Transverse colon (tissue), 4 donors: Measurements from ENCODE around the gene JADE3. TPM values are rescaled to one million over a fixed set of nuclear protein-coding genes. Genes with fewer than 3 reads are reported as not detected.

ENCODE experiments used
- DNase-seq: peaks from one replicate; pipeline ENCODE4 v3.0.0-alpha.2; 2019
- H3K27ac ChIP-seq, 4 donors: fragments of 200-600 bp; sonication (generic); 2 replicates each; pipeline ENCODE4 v1.5.1; 2016 to 2018; ENCODE audit warnings: inconsistent platforms in 4 of 4
- H3K27me3 ChIP-seq: fragments of 200-600 bp; sonication (generic); 2 replicates; pipeline ENCODE4 v1.5.1; 2017; ENCODE audit warnings: inconsistent platforms
- H3K36me3 ChIP-seq, 4 donors: fragments of 200-600 bp; sonication (generic); 2 replicates each; pipeline ENCODE4 v1.5.1; 2017 to 2019; ENCODE audit warnings: inconsistent platforms in 4 of 4
- H3K4me1 ChIP-seq, 4 donors: fragments of 200-600 bp; sonication (generic); 2 replicates each; pipeline ENCODE4 v1.5.1; 2017 to 2020; ENCODE audit warnings: inconsistent platforms in 4 of 4
- H3K4me3 ChIP-seq, 4 donors: fragments of 200-600 bp; sonication (generic); 1 replicate in 1 of 4; 2 replicates in 3 of 4; pipeline versions ENCODE4 v1.5.1 to v1.6.1; 2017 to 2019; ENCODE audit warnings: inconsistent platforms in 4 of 4
- H3K9me3 ChIP-seq, 2 donors: fragments of 200-600 bp; sonication (generic); 2 replicates each; pipeline ENCODE4 v1.5.1; 2017 to 2019; ENCODE audit warnings: inconsistent platforms in 2 of 2
- EP300 ChIP-seq: sonication (generic); formaldehyde crosslinking; IDR thresholded peaks from one replicate; pipeline ENCODE4 v1.6.1; 2017; ENCODE audit warnings: antibody characterized with exemption, low read depth
- POLR2A ChIP-seq: fragments of 450-650 bp; IDR thresholded peaks from one replicate; pipeline ENCODE4 v1.6.1; 2016; ENCODE audit warnings: antibody characterized with exemption, mild to moderate bottlenecking, moderate library complexity
- POLR2AphosphoS5 ChIP-seq, 3 donors: sonication (generic); formaldehyde crosslinking; IDR thresholded peaks; one replicate each; pipeline ENCODE4 v1.6.1; 2016; ENCODE audit warnings: antibody characterized with exemption in 3 of 3
- WGBS, 2 donors: methylation state at CpG; one replicate each; pipeline ENCODE4 v1.1.5; 2018; ENCODE audit warnings: low coverage in 1 of 2; 5-methylcytosine and 5-hydroxymethylcytosine counted together
- in situ Hi-C, 4 donors: fragments of 200-750 bp; cut with MboI; loops; one replicate each; pipeline versions ENCODE4 v1.15.0 to v1.15.1; 2017; ENCODE audit warnings: low sequenced_read_pairs in 3 of 4, low pct_ligation_motif_present in 1 of 4, low pct_unique_long_range_greater_than_20kb in 1 of 4
- intact Hi-C: fragments of 100-400 bp; cut with DNase I; formaldehyde crosslinking; loops from one replicate; pipeline ENCODE4 v1.15.1; 2023; ENCODE audit warnings: low total_unique reads
- total RNA-seq, 4 donors: library from RNA; depleted of rRNA; stranded (reverse); fragments of >200 nt; gene quantifications; one replicate each; pipeline ENCODE4 v1.1.0, GENCODE V29; 2016
- TF ChIP-seq, protein P1 (sequence below), 5 experiments: fragments of 200-600 bp in 3 of 5; fragments of 450-650 bp in 2 of 5; sonication (generic) in 3 of 5; IDR thresholded peaks; 1 replicate in 2 of 5; 2 replicates in 3 of 5; pipeline ENCODE4 v1.5.1; 2016 to 2017; ENCODE audit warnings: antibody characterized with exemption in 5 of 5, inconsistent platforms in 3 of 5, mild to moderate bottlenecking in 2 of 5, moderate library complexity in 1 of 5

Gene JADE3
- total RNA-seq, 4 donors from 2014 or later: 0.60 to 5.6 (median 3.1) TPM

DNA sequence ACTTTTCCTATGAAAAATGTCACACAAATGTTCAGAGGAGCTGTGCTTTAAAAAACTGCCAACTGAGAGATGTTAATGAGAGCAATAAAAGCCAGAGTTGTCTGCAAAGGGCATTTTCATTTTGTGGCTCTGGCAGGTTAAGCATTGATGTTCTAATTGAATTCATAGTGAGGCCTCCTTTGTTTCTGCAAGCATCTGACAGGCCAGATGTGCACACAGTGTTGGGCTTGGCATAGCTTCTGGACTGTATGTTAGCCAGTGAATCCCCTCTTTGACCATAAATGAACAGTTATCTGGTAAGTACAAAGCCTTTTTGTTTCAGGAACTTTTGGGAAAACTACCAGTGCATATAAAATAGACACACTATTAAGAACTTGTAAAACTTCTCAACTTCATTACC is 81.9 kb downstream of the JADE3 start:
- Histone ChIP-seq H3K27me3 (no peaks in the 10 kb centered on the region), H3K36me3 (no peaks in the 10 kb centered on the region), H3K9me3 (no peaks in the 10 kb centered on the region), H3K27ac (no peak overlapping the region), H3K4me3 (no peak overlapping the region), H3K4me1 (no peaks in the 10 kb centered on the region)
- in situ Hi-C loops: loop anchor here in 2 of 4 donors (25.0 kb wide), 1 partner anchor 107 kb away; no protein-coding TSS in a partner anchor
- TF ChIP-seq POLR2A (no peak), POLR2AphosphoS5 (IDR thresholded peaks at IDR 0.05) (no peak), EP300 (no peak)
- TF ChIP-seq, protein P1, sequence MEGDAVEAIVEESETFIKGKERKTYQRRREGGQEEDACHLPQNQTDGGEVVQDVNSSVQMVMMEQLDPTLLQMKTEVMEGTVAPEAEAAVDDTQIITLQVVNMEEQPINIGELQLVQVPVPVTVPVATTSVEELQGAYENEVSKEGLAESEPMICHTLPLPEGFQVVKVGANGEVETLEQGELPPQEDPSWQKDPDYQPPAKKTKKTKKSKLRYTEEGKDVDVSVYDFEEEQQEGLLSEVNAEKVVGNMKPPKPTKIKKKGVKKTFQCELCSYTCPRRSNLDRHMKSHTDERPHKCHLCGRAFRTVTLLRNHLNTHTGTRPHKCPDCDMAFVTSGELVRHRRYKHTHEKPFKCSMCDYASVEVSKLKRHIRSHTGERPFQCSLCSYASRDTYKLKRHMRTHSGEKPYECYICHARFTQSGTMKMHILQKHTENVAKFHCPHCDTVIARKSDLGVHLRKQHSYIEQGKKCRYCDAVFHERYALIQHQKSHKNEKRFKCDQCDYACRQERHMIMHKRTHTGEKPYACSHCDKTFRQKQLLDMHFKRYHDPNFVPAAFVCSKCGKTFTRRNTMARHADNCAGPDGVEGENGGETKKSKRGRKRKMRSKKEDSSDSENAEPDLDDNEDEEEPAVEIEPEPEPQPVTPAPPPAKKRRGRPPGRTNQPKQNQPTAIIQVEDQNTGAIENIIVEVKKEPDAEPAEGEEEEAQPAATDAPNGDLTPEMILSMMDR (IDR thresholded peaks at IDR 0.05): no peak
- no peak for DNase-seq
- intact Hi-C loops: no loop called here

GRCh38 chrX:47012131-47012530 is 99.9 kb downstream of the JADE3 start:
- intact Hi-C loops (no loop called here), in situ Hi-C loops (no loop called here)
- no peak for DNase-seq
- TF ChIP-seq POLR2A (no peak), EP300 (no peak), POLR2AphosphoS5 (IDR thresholded peaks at IDR 0.05) (no peak)
- TF ChIP-seq, protein P1 (IDR thresholded peaks at IDR 0.05): no peak
- no peaks in the 10 kb centered on the region for H3K27me3 ChIP-seq
- H3K4me3 ChIP-seq: no peak overlapping the region
- H3K9me3 ChIP-seq: no peaks in the 10 kb centered on the region
- 75 to 83% methylated on average over 1 to 4 of the region's 4 CpGs for WGBS, 2 donors
- no peaks in the 10 kb centered on the region for H3K36me3 ChIP-seq
- no peak overlapping the region for H3K27ac ChIP-seq
- H3K4me1 ChIP-seq: no peaks in the 10 kb centered on the region

GRCh38 chrX:47026198-47026597 is 114.0 kb downstream of the JADE3 start:
- no peaks in the 10 kb centered on the region for H3K36me3 ChIP-seq
- TF ChIP-seq, protein P1 (IDR thresholded peaks at IDR 0.05): no peak
- TF ChIP-seq POLR2A (no peak), POLR2AphosphoS5 (IDR thresholded peaks at IDR 0.05) (no peak), EP300 (no peak)
- no peaks in the 10 kb centered on the region for H3K9me3 ChIP-seq
- no peak for DNase-seq
- no peaks in the 10 kb centered on the region for H3K27me3 ChIP-seq
- no peaks in the 10 kb centered on the region for H3K4me1 ChIP-seq
- intact Hi-C loops (loop anchor here (10.0 kb wide), 2 partner anchors 131 to 341 kb away; no protein-coding TSS in a partner anchor), in situ Hi-C loops (loop anchor here in 1 of 4 donors (25.0 kb wide), 1 partner anchor 114 kb away; the partner anchor contains the start of gene JADE3)
- H3K4me3 ChIP-seq: no peak overlapping the region
- no peak overlapping the region for H3K27ac ChIP-seq

DNA sequence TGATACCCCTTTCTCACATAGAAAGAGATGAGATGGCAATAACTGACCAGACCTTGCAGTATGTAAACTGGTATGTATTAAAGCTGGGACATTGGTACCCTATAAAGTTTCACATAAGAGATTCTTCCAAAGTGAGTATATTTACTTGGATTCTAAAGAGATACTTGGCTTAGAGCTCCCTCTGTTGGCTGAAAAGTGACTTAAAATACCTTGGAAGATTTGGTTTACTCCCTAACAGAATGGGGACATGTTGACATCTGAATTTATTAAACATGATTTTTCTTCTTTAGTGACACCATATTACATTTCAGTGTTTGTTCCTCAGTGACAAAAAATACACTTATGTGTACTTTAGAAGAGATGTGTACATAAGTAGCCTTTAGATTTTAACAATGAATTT is 118.1 kb downstream of the JADE3 start:
- Histone ChIP-seq H3K4me3 (no peak overlapping the region), H3K36me3 (no peaks in the 10 kb centered on the region), H3K27me3 (no peaks in the 10 kb centered on the region), H3K4me1 (no peaks in the 10 kb centered on the region), H3K27ac (no peak overlapping the region), H3K9me3 (no peaks in the 10 kb centered on the region)
- TF ChIP-seq EP300: no peak
- TF ChIP-seq POLR2AphosphoS5 (IDR thresholded peaks at IDR 0.05): no peak
- TF ChIP-seq POLR2A: no peak
- TF ChIP-seq, protein P1 (IDR thresholded peaks at IDR 0.05): peak; percentile 36 to 69 (median 48)
- in situ Hi-C loops (loop anchor here in 1 of 4 donors (25.0 kb wide), 1 partner anchor 118 kb away; the partner anchor contains the start of gene JADE3), intact Hi-C loops (no loop called here)
- no peak for DNase-seq
